Measurements from ENCODE around the gene BLOC1S3. TPM values are rescaled to one million over a fixed set of nuclear protein-coding genes. Genes with fewer than 3 reads are reported as not detected.

The BLOC1S3 gene
- total RNA-seq, 1 experiment from 2014 or later = 11.9 TPM

DNA sequence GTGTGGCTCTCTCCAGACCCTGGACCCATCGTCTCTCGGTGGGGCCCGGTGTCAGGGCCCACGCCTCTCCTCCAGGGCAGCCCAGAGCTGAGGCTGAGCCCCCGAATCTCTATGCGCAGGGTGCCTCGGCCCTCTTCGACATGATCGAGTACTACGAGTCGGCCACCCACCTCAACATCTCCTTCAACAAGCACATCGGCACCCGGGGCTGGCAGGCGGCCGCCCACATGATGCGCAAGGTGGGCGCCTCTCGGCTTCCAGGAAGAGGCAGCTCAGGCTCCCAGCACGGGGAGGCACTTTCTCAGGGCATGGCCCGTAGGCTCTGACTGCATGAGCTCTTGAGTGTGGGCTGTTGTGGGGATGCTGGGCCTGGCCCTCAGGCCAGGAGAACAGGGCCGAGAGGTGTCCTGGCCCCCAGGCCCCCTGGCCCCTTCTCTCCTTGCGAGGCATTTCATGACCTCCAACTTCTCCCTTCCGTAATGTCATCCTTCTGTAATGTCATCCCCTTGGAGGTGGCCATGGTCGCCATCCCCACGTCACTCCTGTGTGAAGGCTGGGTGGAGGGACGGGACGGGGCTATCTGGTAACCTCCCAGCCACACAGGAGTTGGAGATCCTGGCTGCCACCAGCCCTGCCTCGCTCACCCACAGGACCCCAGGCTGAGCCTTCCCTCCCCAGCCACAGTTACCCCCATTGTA lies 37.2 kb upstream of the BLOC1S3 start:
- Histone ChIP-seq H3F3A (ENCODE audit: low read length, unreplicated experiment) (no peaks in the 10 kb centered on the region), H3K36me3 (ENCODE audit: low read depth, low read length) (no peaks in the 10 kb centered on the region), H3K79me2 (ENCODE audit: low read length) (no peaks in the 10 kb centered on the region), H3K9me2 (replicated peaks; ENCODE audit: low read length) (no peaks in the 10 kb centered on the region), H3K4me1 (ENCODE audit: insufficient read depth, low read length) (no peaks in the 10 kb centered on the region), H4K20me1 (ENCODE audit: low read length) (no peaks in the 10 kb centered on the region), H3K4me3 (ENCODE audit: low read length) (no peak overlapping the region), H2AFZ (ENCODE audit: low read length) (no peak overlapping the region), H3K4me2 (ENCODE audit: low read length) (no peak overlapping the region), H3K27ac (ENCODE audit: low read length) (no peak overlapping the region), H3K27me3 (ENCODE audit: low read length) (no peaks in the 10 kb centered on the region), H3K9ac (ENCODE audit: low read length) (no peak overlapping the region), H3K9me3 (ENCODE audit: low read length) (no peaks in the 10 kb centered on the region)
- CTCF ChIA-PET = interaction anchor here (0.6 kb wide), 1 partner anchor 298 kb away, joined by 3 read pairs; no protein-coding TSS in a partner anchor
- ATAC-seq (no peak), DNase-seq (no peak)
- POLR2A ChIA-PET (ENCODE audit: unreplicated experiment) = no interaction called here
- intact Hi-C loops (cut with micrococcal nuclease) = no loop called here
- TF ChIP-seq EZH2phosphoT487 (IDR thresholded peaks at IDR 0.05; ENCODE audit: borderline replicate concordance, low read length) = no peak
- no peak for TF ChIP-seq EZH2 (IDR thresholded peaks at IDR 0.05; ENCODE audit: low read length, unreplicated experiment)
- TF ChIP-seq, protein P1, sequence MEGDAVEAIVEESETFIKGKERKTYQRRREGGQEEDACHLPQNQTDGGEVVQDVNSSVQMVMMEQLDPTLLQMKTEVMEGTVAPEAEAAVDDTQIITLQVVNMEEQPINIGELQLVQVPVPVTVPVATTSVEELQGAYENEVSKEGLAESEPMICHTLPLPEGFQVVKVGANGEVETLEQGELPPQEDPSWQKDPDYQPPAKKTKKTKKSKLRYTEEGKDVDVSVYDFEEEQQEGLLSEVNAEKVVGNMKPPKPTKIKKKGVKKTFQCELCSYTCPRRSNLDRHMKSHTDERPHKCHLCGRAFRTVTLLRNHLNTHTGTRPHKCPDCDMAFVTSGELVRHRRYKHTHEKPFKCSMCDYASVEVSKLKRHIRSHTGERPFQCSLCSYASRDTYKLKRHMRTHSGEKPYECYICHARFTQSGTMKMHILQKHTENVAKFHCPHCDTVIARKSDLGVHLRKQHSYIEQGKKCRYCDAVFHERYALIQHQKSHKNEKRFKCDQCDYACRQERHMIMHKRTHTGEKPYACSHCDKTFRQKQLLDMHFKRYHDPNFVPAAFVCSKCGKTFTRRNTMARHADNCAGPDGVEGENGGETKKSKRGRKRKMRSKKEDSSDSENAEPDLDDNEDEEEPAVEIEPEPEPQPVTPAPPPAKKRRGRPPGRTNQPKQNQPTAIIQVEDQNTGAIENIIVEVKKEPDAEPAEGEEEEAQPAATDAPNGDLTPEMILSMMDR (conservative IDR thresholded peaks at IDR 0.05; ENCODE audit: low read depth, low read length) = no peak
- BruUV-seq (replicated peaks) = no TSS peak

DNA sequence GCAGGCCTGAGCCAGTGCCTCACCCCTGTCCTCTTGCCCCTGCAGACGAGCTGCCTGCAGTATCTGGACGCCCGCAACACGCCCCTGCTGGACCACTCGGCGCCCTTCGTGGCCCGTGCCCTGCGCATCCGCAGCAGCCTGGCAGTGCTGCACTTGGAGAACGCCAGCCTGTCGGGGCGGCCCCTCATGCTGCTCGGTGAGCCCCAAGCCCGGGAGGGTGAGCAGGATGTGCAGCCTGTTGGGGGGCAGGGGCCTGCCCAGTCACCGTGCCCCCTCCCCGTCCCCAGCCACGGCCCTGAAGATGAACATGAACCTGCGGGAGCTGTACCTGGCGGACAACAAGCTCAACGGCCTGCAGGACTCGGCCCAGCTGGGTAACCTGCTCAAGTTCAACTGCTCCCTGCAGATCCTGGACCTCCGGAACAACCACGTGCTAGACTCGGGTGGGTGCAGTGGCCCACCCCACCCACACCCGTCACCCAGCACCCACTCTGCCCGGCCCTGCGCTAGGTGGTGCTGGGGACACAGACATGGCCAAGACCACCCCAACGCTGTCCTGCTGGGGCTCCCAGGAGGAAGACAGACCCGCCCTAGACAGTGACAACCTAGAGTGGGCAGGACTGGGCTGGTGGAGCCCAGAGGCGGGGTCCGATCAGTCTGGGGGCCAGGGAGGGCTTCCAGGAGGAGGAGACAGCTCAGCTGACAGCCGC lies 36.4 kb upstream of the BLOC1S3 start:
- Histone ChIP-seq H3K79me2 (ENCODE audit: low read length) (no peaks in the 10 kb centered on the region), H3K4me2 (ENCODE audit: low read length) (no peak overlapping the region), H3K27ac (ENCODE audit: low read length) (no peak overlapping the region), H3K9me2 (replicated peaks; ENCODE audit: low read length) (no peaks in the 10 kb centered on the region), H3K4me3 (ENCODE audit: low read length) (no peak overlapping the region), H4K20me1 (ENCODE audit: low read length) (no peaks in the 10 kb centered on the region), H3K4me1 (ENCODE audit: insufficient read depth, low read length) (no peaks in the 10 kb centered on the region), H3K9me3 (ENCODE audit: low read length) (no peaks in the 10 kb centered on the region), H3K36me3 (ENCODE audit: low read depth, low read length) (no peaks in the 10 kb centered on the region), H3K27me3 (ENCODE audit: low read length) (no peaks in the 10 kb centered on the region), H2AFZ (ENCODE audit: low read length) (no peak overlapping the region), H3K9ac (ENCODE audit: low read length) (no peak overlapping the region), H3F3A (ENCODE audit: low read length, unreplicated experiment) (no peaks in the 10 kb centered on the region)
- DNase-seq (no peak), ATAC-seq (no peak)
- POLR2A ChIA-PET (ENCODE audit: unreplicated experiment) = no interaction called here
- TF ChIP-seq EZH2phosphoT487 (IDR thresholded peaks at IDR 0.05; ENCODE audit: borderline replicate concordance, low read length) (no peak), EZH2 (IDR thresholded peaks at IDR 0.05; ENCODE audit: low read length, unreplicated experiment) (no peak)
- TF ChIP-seq, protein P1 (conservative IDR thresholded peaks at IDR 0.05; ENCODE audit: low read depth, low read length) = no peak
- BruUV-seq (replicated peaks) = no TSS peak
- intact Hi-C loops (cut with micrococcal nuclease) = no loop called here
- CTCF ChIA-PET = no interaction called here

DNA sequence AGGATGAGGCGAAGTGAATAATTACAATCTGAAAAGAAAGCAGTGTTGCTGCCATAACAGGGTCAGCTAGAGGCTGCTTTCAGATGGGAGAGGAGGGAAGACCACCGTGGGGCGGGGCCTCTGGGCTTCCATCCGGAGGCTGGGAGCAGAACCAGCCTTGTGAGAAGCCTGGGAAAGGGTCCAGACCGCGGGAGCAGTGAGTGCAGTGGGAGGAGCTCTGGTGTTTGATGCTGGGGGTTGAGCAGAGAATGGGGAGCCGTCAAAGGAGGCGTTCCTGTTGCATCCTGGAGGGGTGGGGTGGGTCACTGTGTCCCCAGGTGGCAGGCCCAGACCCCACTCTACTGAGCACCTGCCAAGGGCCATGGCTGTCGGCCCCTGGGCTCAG lies 35.9 kb upstream of the BLOC1S3 start:
- Histone ChIP-seq H3K9me3 (ENCODE audit: low read length) (no peaks in the 10 kb centered on the region), H3K36me3 (ENCODE audit: low read depth, low read length) (no peaks in the 10 kb centered on the region), H3K9me2 (replicated peaks; ENCODE audit: low read length) (no peaks in the 10 kb centered on the region), H4K20me1 (ENCODE audit: low read length) (no peaks in the 10 kb centered on the region), H3K4me1 (ENCODE audit: insufficient read depth, low read length) (no peaks in the 10 kb centered on the region), H2AFZ (ENCODE audit: low read length) (no peak overlapping the region), H3K4me3 (ENCODE audit: low read length) (no peak overlapping the region), H3K79me2 (ENCODE audit: low read length) (no peaks in the 10 kb centered on the region), H3K27ac (ENCODE audit: low read length) (no peak overlapping the region), H3K9ac (ENCODE audit: low read length) (no peak overlapping the region), H3F3A (ENCODE audit: low read length, unreplicated experiment) (no peaks in the 10 kb centered on the region), H3K4me2 (ENCODE audit: low read length) (no peak overlapping the region), H3K27me3 (ENCODE audit: low read length) (no peaks in the 10 kb centered on the region)
- no peak for ATAC-seq
- ChIA-PET POLR2A (ENCODE audit: unreplicated experiment) (no interaction called here), CTCF (no interaction called here)
- TF ChIP-seq, protein P1 (conservative IDR thresholded peaks at IDR 0.05; ENCODE audit: low read depth, low read length) = no peak
- TF ChIP-seq EZH2phosphoT487 (IDR thresholded peaks at IDR 0.05; ENCODE audit: borderline replicate concordance, low read length) (no peak), EZH2 (IDR thresholded peaks at IDR 0.05; ENCODE audit: low read length, unreplicated experiment) (no peak)
- intact Hi-C loops (cut with micrococcal nuclease) = no loop called here
- no peak for DNase-seq
- no TSS peak for BruUV-seq (replicated peaks)
